ENCODE results near the gene SLC41A3.
"Not testable (repeated sequence)": the region's sequence is repeated elsewhere in the genome, so short reads cannot be mapped to it uniquely, and the experiment has no call there.

Gene SLC41A3

DNA sequence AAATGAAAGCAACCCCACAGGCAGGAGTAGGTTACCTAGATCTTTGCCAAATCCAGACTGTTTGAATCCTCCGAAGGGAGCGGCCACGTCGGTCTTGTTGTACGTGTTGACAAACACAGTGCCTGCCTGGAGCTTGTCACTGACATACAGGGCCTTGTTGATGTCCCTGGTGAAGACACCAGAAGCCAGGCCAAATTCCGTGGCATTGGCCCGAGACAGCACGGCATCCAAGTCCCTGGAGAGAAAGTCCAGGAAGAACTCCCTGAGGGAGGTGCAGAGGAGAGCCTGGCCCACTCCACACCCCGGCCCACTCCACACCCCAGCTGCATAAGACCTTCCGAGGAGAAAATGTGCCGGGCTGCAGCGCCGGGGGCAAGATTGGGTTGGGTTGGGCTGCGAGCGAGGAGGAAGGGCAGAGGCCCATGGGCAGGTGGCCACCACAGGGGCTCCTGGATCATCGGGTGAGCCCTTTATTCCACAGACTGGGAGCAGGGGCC is 21.8 kb upstream of the SLC41A3 start:
- peak; percentile 50 for DNase-seq

DNA sequence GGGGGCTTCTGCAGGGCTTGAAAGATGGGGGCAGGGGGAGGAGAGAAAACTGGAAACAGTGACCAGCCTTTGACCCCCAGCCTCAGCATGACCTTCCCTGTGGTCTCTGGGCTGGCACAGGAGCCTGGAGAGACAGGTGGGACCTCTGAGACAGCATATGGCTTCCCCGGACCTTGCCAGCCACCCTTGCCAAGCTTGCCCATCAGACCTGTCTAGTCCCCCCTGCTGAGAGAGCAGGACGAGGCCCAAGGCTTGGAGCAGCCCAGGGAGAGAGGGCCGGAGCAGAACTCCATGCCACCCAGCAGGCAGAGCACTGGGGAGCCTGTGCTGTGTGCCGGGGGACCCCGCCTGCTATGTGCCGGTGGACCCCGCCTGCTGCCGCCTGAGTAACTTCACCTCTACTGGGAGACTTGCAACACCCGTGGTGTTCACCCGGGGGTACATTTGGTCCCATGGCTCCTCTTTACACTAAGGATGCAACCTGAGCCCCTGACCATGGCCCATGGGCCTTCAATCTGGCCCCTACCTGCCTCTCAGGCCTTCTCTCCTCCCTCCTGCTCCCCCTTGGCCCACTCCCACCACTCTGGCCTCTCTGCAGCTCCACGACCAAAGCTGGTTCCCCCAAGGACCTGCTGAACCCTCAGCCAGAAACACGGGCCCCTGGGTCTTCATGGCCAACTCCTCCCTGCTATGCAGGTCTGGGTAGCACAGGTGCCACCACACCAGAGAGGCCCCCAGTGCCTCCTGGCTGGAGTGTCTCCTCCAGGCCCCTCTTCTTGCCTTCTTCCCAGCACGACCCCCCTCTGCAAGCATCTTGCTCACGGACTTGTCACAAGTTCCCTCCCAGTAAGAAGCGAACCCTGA is 21.1 kb upstream of the SLC41A3 start:
- no peak for DNase-seq

DNA sequence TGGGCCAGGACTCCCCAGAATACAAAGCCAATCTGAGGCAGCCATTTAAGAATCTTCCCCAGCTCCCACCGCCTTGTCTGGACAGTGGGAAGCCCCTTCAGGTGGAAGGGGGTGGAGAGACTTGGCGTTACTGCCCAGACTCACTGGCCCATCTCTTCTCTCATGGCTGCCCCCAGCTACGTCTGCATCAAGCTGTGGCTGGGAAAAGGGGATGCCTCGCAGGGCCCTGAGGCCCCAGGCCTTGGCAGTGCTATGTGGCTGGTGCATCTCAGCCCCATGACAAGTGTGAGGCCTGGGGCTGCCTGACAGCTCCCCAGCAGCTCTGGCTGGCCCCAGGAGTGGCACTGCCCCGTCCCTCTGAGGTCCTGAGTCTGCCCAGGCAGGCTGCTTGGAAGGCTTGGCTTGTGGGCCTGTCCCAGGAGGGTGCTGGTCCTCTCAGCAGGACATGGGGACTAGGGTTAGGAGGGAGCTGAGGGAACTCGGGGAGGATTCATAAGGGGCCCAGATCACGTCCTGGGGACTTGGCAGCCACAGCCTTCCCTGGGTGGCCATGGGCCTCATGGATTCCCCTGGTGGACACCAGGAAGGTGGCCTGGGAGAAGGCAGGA is 20.2 kb upstream of the SLC41A3 start:
- peak; percentile 39 for DNase-seq

DNA sequence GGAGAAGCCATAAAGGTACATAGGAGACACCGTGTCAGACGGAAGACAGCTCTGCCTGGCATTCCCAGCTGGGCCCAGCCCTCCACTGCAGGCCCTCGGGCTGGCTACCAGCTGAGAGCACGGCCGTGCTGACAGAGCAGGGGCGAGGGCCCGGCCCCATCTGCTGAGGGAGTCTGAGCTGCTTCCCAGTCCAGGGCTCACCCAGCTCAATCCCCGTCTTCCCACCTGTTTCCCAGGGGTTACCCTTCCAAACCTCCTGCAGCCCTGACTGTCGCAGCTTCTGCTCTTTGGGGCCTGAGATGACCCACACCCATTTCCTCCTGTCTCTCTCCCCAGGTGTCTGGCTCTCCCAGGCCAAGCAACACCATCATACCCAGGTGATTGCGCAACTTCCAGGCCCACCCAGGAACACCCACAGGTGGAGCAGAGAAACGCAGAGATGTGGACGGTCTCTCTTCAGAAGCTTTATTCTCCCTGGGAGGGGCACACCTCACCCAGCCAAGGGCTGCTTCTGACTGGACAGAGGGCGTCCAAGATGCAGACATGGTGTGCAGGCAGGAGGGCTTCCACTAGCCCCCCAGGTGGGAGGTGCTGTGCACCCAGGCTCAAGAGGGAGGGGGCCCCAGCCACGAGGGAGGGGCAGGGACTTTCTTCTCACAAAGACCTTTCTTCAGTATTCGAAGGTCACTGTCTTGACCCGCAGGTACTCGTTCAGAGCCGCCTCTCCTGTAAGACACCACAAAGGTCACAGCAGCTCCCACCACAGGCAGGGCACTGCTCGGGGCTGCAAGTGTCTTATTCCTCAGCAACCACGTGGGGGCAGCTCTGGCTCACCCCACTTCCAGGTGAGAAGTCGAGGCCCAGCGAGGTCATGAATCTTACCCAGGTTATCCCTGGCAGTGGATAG is 19.4 kb upstream of the SLC41A3 start:
- peak; percentile 57 for DNase-seq

DNA sequence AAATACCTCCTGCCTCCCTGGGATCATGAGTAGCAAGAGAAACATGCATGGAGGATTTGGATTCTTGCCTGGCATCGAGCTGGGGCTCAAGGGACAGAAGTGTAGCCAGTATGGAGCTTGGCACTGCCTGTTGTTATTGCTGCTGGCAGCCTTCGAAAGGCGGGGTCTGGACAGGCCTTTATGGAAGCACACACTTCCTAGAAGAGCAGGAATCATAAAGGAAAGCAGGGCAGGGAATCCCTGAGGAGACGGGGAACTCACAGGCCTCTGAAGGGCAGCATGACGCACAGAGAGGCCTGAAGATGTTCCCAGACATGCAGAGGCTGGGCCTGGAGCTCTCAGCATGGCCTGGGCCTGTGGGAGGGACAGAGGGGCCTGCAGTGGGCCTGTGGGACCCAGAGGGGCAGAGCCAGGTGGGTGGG is 18.6 kb upstream of the SLC41A3 start:
- no peak for DNase-seq

DNA sequence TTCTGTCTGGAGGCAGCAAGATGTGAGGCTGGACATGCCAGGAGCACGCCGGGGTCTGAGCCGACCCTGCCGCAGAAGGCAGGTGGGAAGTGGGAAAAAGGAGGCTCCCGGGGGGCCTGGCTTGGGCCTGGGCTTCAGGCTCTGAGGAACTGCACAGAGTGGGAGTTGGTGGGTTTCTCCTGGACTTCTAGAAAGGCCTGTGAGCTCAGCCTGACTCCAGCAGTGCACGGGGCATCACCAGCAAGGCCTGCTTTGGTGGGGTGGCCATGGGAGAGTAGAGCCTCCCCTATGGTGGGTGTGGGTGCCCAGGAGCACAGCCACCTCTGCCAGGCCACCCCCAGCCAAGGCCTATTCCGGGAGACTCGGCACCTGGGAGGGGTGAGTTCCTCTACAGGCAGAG is 18.1 kb upstream of the SLC41A3 start:
- no peak for DNase-seq

DNA sequence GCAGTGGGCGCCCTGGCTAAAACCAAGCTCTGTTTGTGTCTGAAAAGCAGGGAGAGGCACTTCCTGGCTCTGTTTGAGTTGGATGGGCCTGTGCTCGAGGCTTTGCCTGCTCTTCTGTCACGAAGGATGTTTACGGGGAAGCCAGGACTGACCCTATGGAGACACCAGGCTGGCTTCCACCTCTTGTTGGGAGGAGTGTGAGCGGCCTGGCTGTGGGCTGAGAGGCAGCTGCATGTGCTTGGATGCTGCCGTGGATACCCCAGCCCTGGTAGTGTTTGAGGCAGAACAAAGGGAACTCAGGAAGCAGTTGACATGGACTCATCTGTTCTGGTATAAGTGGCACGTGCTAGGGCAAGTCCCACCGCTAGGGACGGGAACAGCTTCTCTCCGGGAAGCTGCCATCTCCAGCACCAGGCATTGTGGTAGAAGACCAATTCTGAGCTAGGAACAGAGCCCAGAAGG is 17.6 kb upstream of the SLC41A3 start:
- no peak for DNase-seq

DNA sequence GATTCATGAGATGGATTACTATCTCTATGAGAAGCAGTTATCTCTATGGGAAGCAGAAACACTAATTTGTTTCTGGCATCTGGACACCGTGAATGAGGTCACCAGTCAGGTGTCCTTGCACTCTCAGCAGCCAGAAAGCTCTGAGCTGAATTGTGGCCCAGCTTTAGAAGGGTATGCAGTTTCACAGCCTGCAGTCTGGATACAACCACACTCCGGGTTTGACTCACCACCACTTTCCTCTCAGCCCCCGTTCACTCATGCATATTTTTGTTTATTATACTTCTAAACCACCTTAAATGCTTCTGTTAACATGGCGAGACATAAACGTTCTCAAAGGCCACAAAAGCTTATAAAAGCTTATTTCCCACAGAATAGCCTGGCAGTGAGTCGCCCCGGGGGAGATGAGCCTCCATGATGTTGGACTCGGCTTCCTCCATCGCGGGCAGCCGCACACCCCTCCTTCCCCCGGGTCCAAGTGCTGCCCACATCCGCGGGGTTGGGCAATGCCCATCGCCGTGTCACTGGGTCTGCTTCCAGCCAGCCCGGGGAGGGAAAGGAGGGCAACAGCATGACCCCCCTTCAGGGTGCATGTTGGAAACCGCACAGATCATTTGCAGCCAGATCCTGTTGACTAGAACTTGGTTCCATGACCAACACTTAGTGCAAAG is 16.8 kb upstream of the SLC41A3 start:
- DNase-seq, result no peak

DNA sequence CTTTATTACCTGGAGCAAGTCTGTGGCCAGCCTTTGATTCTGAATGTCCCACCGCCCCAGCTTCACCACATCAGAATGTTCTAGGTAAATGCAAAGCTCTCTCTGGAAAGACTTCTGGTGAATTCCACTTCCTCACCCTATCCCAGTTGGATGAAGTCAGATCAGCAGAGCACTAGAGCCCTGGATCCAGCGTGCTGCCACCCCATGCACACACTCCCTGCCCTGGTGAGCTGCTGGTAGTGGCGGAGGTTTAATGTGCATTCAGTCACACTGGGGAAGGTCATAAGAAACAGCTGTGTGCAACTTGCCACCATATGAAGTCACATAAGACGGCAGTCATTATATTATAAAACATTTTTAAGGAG is 16.3 kb upstream of the SLC41A3 start:
- no peak for DNase-seq

DNA sequence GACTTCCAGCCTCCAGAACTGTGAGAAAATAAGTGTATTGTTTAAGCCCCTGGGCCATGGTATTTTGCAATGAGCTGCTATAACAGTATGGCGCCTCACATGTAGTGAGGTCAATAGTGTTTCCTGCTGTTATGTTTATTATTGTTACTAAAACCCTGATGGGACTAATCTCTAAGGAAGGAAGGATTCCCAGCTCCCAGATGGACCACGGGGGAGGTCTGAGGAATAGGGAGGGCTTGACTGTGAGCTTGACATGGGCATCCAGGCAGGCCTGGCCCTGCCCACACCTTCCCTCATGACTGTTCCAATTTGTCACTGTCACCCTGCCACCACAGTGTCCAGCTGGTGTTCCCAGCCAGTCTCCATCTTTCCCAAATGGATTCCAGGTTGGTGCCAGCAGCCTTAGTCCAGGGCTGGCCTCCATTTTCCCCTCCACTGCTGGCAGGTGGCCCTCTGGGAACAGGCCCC is 14.5 kb upstream of the SLC41A3 start:
- DNase-seq, result no peak

DNA sequence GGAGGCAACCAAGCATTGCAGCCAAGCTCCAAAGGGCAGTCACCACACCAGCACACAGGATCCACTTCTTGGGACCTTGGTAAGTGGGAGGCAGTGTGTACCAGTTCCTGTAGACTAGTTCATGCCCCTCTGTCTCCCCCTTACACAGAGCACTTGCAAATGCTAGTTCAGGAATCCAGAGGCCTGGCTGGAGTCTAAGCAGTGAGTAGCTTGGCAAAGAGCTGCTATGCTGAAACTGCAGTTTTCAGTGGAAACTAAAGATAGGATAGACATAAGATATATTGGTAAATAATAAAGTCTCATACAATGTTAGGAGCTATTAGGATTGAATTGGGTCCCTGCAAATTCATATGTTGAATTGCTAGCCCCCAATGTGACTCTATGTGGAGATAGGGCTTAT is 13.9 kb upstream of the SLC41A3 start:
- no peak for DNase-seq

DNA sequence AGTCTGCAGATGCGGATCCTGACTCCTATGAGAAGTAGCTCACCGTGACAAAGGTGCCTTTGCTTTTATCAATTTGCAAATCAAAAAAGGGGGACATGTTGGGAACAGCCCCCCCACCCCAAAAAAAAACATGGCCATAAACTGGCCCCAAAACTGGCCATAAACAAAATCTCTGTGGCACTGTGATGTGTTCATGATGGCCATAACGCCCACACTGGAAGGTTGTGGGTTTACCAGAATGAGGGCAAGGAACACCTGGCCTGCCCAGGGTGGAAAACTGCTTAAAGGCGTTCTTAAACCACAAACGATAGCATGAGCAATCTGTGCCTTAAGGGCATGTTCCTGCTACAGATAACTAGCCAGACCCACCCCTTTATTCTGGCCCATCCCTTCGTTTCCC is 12.3 kb upstream of the SLC41A3 start:
- not testable (repeated sequence) for DNase-seq

DNA sequence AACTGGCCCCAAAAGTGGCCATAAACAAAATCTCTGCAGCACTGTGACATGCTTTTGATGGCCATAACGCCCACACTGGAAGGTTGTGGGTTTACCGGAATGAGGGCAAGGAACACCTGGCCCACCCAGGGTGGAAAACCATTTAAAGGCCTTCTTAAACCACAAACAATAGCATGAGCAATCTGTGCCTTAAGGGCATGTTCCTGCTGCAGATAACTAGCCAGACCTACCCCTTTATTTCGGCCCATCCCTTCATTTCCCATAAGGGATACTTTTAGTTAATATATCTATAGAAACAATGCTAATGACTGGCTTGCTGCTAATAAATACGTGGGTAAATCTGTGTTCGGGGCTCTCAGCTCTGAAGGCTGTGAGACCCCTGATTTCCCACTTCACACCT is 8.2 kb upstream of the SLC41A3 start:
- not testable (repeated sequence) for DNase-seq

DNA sequence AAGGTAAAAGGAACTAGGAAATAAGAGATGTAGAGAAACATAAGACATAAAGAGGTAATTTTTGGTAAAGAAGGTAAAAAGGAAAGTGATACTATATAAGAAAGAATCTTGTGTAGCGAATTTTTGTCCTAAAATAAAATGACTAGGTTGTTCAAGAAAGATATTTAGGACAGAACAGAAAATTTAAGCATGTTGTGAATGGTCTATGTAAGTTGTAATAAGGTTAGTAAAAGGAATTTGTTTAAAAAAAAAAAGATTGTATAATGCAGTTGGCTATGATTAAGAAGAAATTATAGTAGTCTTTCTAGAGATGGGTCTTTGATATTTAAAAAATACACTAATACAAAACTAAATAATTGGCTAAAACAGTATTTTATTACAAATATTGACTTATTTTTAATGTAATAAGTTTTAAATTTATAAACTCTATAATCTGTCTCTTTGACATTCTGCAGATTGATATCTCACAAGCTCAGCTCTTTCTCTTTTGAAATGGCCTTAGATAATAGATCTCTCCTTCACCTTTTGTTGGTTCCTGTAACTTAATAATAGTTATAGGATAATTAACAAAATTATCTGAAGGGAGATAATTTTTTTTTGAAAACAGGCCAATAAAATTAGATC is 3.7 kb upstream of the SLC41A3 start:
- DNase-seq, result no peak

DNA sequence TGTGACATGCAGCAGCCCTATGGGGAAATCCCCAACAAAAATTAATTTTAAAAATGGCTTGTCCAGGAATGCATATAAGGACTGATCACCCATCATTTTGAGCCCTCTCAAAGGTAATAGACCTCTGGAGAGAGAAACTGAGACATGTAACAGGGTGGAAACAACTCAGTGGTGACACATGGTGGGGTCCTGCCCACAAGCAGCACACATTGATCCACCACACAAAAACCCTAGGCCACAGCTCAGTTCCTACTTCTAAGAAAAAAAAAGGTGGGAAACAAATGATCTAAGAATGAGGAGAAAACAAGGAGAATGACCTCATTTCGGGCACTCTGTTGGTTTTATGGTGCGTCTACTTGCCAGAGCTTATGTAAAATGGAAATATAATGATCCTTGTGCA is 1.9 kb upstream of the SLC41A3 start:
- no peak for DNase-seq

DNA sequence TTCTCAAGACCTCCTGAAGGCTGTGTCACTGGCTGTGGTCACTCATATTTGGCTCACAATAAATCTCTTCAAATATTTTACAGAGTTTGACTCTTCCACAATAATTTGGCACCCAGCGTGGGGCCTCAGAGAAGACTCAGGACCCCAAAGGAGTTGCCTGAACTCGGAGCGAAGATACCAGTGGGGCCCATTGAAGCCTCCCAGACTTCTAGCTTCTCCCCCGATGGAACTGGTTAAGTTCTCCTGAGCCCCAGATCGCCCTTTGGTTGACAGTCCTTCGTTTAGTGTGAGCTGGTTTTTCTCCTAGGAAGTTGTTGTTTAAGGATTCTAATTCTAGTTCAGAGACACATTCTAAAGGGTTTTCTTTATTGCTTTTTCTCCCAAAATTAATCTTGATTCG is 1.4 kb upstream of the SLC41A3 start:
- DNase-seq, result no peak

DNA sequence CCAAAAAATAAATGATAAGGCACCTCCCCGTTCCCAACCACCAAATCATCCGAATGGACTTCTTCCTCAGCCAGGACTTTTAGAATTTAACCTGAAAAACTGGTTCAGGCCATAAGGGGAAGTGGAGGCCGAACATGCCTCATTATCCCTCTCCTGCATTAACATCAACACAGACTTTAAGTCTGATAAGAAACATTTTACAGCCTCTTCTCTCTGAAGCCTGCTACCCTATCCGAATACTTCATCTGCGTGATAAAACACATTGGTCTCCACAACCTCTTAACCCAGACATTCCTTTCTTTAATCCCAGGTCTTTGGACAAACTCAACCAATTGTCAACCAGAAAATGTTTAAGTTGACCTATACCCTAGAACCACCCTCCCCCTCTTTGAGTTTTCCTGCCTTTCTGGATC is 850 bp upstream of the SLC41A3 start:
- DNase-seq, result no peak

DNA sequence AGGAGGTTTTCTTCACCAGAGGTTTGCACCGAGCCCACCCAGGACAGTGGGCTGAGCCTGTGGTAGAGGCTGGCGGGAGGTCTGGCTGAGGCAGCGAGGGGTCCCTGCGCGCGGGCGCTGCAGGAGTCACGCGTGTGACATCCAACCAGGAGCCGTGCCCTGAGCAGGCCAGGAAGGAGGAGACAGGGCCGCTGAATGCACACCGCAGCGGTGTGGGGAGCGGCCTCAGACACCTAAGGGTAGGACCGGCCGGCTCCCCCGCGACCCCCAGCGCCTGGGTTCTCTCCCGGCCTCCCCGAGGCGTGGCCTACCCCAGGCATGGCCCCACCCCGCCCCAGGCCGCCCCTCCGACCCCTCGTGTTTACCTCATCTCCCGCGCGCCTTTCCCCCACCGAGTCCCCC is 412 bp downstream of the SLC41A3 start:
- DNase-seq, result peak; percentile 78

DNA sequence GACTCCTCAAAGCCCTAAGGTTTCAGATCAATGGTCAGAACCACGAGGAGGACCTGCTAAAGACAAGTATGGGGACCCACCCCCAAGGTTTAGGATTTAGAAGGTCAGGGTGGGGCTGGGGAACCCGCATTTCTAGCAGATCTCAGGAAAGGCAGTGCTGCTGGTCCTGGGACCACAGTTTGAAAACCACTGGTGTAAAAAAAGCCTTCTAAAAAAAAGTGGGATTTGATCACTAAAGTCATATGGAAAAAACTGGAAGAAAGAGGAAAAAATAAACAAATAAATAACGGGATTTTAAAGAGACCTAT is 832 bp downstream of the SLC41A3 start:
- DNase-seq, result no peak

DNA sequence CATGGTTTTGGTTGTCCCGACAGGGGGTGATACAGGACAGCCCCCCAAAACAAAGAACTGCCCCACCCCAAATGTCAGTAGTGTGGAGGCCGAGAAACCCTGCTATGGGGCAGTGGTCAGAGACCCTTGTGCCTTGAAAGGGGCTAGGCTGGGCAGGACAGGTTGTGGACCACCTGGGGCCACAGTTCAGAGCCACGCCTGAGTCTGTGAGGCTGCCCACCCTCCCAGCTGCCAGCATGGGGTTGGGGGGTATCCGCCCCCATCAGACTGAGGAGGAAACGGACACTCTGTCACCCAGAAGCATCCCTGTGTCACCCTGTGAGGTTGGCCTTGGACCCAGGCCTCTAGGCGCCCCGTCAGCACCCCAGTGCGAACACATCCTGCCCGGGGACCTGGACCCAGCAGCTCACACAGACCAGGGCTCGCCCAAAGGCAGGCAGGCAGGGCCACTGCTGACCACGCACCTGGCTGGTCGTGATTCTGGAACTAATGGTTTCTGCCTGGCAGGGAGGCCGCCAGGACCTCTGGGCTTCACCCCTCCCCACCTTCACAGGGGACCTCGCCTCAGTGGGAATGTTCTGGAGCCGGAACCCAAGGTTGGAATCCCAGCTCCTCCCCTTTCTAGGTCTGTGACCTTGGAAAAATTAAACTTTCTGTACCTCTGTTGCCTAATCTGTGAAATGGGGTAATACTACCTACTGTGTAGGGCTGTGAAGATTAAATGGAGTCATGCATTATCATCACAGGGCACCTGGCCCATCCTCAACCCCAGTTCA is 1.4 kb downstream of the SLC41A3 start:
- DNase-seq, result no peak

DNA sequence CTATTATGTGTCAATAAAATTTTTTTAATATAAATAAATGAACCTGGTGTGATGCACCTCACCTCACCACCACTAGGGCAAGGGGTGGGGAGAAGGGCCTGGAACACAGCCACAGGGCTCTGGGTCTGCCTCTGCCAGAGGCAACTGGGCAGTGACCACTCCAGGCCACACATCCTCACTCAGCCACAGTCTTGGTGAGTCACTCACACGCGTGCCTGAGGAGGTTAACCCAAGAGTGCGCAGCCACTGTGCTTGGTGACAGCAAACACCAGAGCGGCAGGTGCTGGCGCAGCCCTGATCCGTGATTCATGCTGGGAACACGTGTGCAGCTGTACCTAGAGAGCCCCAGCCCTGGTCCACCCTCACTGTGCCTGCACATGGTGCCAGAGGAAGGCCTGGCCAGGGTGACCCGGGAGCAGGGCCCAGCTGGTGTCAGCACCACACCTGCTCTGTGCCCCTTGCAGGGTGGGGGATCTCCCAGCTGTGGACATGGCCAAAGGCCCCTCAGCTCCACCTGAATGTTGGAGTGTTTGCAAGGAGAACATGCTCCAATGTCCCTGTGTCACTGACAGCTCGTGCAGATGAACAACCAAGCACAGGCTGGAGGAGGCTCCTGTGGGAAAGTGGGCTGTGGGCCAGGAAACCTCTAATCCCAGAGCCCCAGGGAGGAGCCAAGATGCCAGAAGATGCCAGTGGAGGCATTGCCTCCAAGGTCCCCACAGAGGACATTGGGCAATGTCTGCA is 2.1 kb downstream of the SLC41A3 start:
- DNase-seq, result peak; percentile 69
